ENCODE data around the gene MECP2. TPM values are rescaled to one million over a fixed set of nuclear protein-coding genes. Genes with fewer than 3 reads are reported as not detected.

The MECP2 gene
- total and polyA plus RNA-seq, 2 of the 13 experiments (the other 11 are each of a cell fraction or from before 2014, with no cell fraction given) = 7.9 to 18.1 TPM

DNA sequence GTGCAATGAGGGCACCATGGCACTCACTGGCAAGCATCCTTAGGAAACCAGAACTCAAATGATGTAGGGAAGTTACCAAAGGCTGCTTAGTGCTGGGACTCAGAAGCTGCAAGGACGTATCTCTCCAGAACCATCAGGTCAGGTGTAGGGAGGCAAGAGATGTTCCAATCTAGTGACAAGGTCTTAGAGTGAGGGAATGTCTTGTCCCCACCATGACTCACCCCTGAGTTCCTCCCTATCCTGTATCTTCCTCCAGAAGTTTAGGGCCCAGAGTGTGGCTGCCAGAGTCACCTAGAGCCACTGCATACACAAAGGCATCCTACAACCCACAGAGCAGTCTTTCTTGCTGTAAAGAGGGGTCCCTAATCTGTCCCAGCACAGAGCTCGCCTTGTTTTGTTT lies 63.7 kb downstream of the MECP2 start:
- WGBS (ENCODE audit: low lambda C conversion rate) = 100% methylated on average over 2 of the region's 2 CpGs
- no peak overlapping the region for H3K27ac ChIP-seq (ENCODE audit: extremely low read length, insufficient read depth, low read length)
- no peak overlapping the region for H3K4me2 ChIP-seq (ENCODE audit: low read depth, low read length)
- intact Hi-C loops (cut with micrococcal nuclease; ENCODE audit: unreplicated experiment) (no loop called here), in situ Hi-C loops (cut with HindIII; ENCODE audit: extremely low pct_ligation_motif_present, low pct_unique_long_range_greater_than_20kb) (no loop called here)
- H3K4me3 ChIP-seq (replicated peaks in 1 of 3; ENCODE audit: insufficient read depth in 1 of 3, low read depth in 2 of 3, low read length in 3 of 3) = no peak overlapping the region
- peaks cover 2 to 18% of the 10 kb centered on the region in 2 experiments; a peak in 4 of 5 replicates for H3K36me3 ChIP-seq (replicated peaks in 1 of 2; ENCODE audit: control insufficient read depth in 1 of 2, insufficient read depth in 2 of 2, low read length in 2 of 2)
- BruUV-seq (replicated peaks) = no TSS peak
- no peaks in the 10 kb centered on the region for H3K27me3 ChIP-seq (ENCODE audit: control insufficient read depth in 1 of 2, insufficient read depth in 2 of 2, low read length in 2 of 2)
- H3K9ac ChIP-seq (ENCODE audit: insufficient read depth, low read depth, low read length) = no peak overlapping the region
- ATAC-seq (no peak), FAIRE-seq (no peak), DNase-seq (ENCODE audit: low spot score) (no peak)
- peaks cover 10% of the 10 kb centered on the region for H3K79me2 ChIP-seq (ENCODE audit: insufficient read depth, low read length)
- no peak overlapping the region for H2AFZ ChIP-seq (ENCODE audit: low read length)
- ChIA-PET CTCF (ENCODE audit: low intra/inter-chr PET ratio, low total read pairs) (no interaction called here), POLR2A (no interaction called here)
- no peak for TF ChIP-seq ZNF776 (CRISPR knock-in tag; IDR thresholded peaks at IDR 0.05)
- H3K4me1 ChIP-seq (ENCODE audit: insufficient read depth, low read length) = peaks cover 18% of the 10 kb centered on the region
- no peaks in the 10 kb centered on the region for H4K20me1 ChIP-seq (ENCODE audit: insufficient read depth, low read length)
- H3K9me3 ChIP-seq (ENCODE audit: low read length) = no peaks in the 10 kb centered on the region

DNA sequence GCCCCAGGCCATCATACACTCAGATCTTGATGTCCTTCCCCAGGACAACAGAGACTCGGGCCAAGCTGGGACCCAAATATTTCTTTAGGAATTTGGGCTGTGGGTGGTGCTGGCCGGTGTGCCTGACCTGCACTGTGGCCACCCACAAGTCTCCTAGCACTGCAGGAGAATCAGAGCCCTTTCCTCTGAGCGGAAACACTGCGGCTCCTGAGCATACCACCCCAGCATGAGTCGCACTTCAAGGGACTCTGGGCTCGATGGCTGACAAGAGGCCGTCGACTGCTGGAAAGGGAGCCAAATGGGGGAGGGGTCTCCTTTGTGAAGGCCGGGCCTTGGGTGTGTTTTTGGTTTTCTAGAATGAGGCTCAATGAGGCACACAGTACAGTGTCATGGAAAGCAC lies 64.9 kb downstream of the MECP2 start:
- no peaks in the 10 kb centered on the region for H3K9me3 ChIP-seq (ENCODE audit: low read length)
- no peak for TF ChIP-seq PRPF4 (IDR thresholded peaks at IDR 0.05; ENCODE audit: low read depth, low read length, poor library complexity, severe bottlenecking)
- WGBS (ENCODE audit: low lambda C conversion rate) = 100% methylated on average over 1 of the region's 9 CpGs
- H3K4me3 ChIP-seq (replicated peaks in 1 of 3; ENCODE audit: insufficient read depth in 1 of 3, low read depth in 2 of 3, low read length in 3 of 3) = no peak overlapping the region
- intact Hi-C loops (cut with micrococcal nuclease; ENCODE audit: unreplicated experiment) (no loop called here), in situ Hi-C loops (cut with HindIII; ENCODE audit: extremely low pct_ligation_motif_present, low pct_unique_long_range_greater_than_20kb) (no loop called here)
- peaks cover 9% of the 10 kb centered on the region for H3K79me2 ChIP-seq (ENCODE audit: insufficient read depth, low read length)
- FAIRE-seq = no peak
- ChIA-PET CTCF (ENCODE audit: low intra/inter-chr PET ratio, low total read pairs) (no interaction called here), POLR2A (no interaction called here)
- H3K4me1 ChIP-seq (ENCODE audit: insufficient read depth, low read length) = peaks cover 10% of the 10 kb centered on the region
- ATAC-seq = no peak
- H3K36me3 ChIP-seq (replicated peaks in 1 of 2; ENCODE audit: control insufficient read depth in 1 of 2, insufficient read depth in 2 of 2, low read length in 2 of 2) = peaks cover 4 to 18% of the 10 kb centered on the region in 2 experiments; a peak in 4 of 5 replicates
- no peak overlapping the region for H3K4me2 ChIP-seq (ENCODE audit: low read depth, low read length)
- BruUV-seq (replicated peaks) = no TSS peak
- no peaks in the 10 kb centered on the region for H4K20me1 ChIP-seq (ENCODE audit: insufficient read depth, low read length)
- H3K9ac ChIP-seq (ENCODE audit: insufficient read depth, low read depth, low read length) = no peak overlapping the region
- H3K27me3 ChIP-seq (ENCODE audit: control insufficient read depth in 1 of 2, insufficient read depth in 2 of 2, low read length in 2 of 2) = no peaks in the 10 kb centered on the region
- H3K27ac ChIP-seq (ENCODE audit: extremely low read length, insufficient read depth, low read length) = no peak overlapping the region
- no peak for DNase-seq (ENCODE audit: low spot score)
- H2AFZ ChIP-seq (ENCODE audit: low read length) = no peak overlapping the region

DNA sequence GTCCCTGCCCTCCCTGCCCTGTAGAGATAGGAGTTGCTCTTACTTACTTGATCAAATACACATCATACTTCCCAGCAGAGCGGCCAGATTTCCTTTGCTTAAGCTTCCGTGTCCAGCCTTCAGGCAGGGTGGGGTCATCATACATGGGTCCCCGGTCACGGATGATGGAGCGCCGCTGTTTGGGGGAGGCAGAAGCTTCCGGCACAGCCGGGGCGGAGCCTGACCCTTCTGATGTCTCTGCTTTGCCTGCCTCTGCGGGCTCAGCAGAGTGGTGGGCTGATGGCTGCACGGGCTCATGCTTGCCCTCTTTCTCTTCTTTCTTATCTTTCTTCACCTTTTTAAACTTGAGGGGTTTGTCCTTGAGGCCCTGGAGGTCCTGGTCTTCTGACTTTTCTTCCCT lies 65.4 kb downstream of the MECP2 start:
- Histone ChIP-seq H3K4me2 (ENCODE audit: low read depth, low read length) (no peak overlapping the region), H3K27ac (ENCODE audit: extremely low read length, insufficient read depth, low read length) (no peak overlapping the region), H3K9ac (ENCODE audit: insufficient read depth, low read depth, low read length) (no peak overlapping the region), H3K27me3 (ENCODE audit: control insufficient read depth in 1 of 2, insufficient read depth in 2 of 2, low read length in 2 of 2) (no peaks in the 10 kb centered on the region), H3K4me1 (ENCODE audit: insufficient read depth, low read length) (peaks cover 5% of the 10 kb centered on the region; the same call in 1 of the 2 replicates), H3K36me3 (replicated peaks in 1 of 2; ENCODE audit: control insufficient read depth in 1 of 2, insufficient read depth in 2 of 2, low read length in 2 of 2) (peaks cover 4 to 18% of the 10 kb centered on the region in 2 experiments; a peak in 4 of 5 replicates), H2AFZ (ENCODE audit: low read length) (no peak overlapping the region), H3K79me2 (ENCODE audit: insufficient read depth, low read length) (peaks cover 8% of the 10 kb centered on the region), H4K20me1 (ENCODE audit: insufficient read depth, low read length) (no peaks in the 10 kb centered on the region), H3K4me3 (replicated peaks in 1 of 3; ENCODE audit: insufficient read depth in 1 of 3, low read depth in 2 of 3, low read length in 3 of 3) (no peak overlapping the region), H3K9me3 (ENCODE audit: low read length) (no peaks in the 10 kb centered on the region)
- BruUV-seq (replicated peaks) = no TSS peak
- FAIRE-seq (no peak), DNase-seq (ENCODE audit: low spot score) (no peak), ATAC-seq (no peak)
- in situ Hi-C loops (cut with HindIII; ENCODE audit: extremely low pct_ligation_motif_present, low pct_unique_long_range_greater_than_20kb) = no loop called here
- CTCF ChIA-PET (ENCODE audit: low intra/inter-chr PET ratio, low total read pairs) = no interaction called here
- 100% methylated on average over 1 of the region's 11 CpGs for WGBS (ENCODE audit: low lambda C conversion rate)
- POLR2A ChIA-PET = no interaction called here
- intact Hi-C loops (cut with micrococcal nuclease; ENCODE audit: unreplicated experiment) = no loop called here
- TF ChIP-seq, protein P1, sequence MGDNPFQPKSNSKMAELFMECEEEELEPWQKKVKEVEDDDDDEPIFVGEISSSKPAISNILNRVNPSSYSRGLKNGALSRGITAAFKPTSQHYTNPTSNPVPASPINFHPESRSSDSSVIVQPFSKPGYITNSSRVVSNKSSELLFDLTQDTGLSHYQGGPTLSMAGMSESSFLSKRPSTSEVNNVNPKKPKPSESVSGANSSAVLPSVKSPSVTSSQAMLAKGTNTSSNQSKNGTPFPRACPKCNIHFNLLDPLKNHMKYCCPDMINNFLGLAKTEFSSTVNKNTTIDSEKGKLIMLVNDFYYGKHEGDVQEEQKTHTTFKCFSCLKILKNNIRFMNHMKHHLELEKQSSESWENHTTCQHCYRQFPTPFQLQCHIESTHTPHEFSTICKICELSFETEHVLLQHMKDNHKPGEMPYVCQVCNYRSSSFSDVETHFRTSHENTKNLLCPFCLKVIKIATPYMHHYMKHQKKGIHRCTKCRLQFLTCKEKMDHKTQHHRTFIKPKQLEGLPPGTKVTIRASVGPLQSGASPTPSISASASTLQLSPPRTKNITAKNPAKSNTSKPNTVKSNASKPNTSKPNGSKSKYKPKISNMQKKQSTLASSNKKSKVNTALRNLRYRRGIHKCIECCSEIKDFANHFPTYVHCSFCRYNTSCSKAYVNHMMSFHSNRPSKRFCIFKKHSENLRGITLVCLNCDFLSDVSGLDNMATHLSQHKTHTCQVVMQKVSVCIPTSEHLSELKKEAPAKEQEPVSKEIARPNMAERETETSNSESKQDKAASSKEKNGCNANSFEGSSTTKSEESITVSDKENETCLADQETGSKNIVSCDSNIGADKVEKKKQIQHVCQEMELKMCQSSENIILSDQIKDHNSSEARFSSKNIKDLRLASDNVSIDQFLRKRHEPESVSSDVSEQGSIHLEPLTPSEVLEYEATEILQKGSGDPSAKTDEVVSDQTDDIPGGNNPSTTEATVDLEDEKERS (CRISPR knock-in tag; IDR thresholded peaks at IDR 0.05) = no peak
- TF ChIP-seq ERF (CRISPR knock-in tag; IDR thresholded peaks at IDR 0.05) (no peak), CCAR2 (optimal IDR thresholded peaks at IDR 0.05; ENCODE audit: low read depth, low read length) (no peak), ARID2 (CRISPR knock-in tag; IDR thresholded peaks at IDR 0.05; ENCODE audit: borderline replicate concordance) (no peak), RXRB (CRISPR knock-in tag; IDR thresholded peaks at IDR 0.05; ENCODE audit: borderline replicate concordance) (no peak), SIN3B (IDR thresholded peaks at IDR 0.05; ENCODE audit: low read length) (no peak)
- TF ChIP-seq, protein P2, sequence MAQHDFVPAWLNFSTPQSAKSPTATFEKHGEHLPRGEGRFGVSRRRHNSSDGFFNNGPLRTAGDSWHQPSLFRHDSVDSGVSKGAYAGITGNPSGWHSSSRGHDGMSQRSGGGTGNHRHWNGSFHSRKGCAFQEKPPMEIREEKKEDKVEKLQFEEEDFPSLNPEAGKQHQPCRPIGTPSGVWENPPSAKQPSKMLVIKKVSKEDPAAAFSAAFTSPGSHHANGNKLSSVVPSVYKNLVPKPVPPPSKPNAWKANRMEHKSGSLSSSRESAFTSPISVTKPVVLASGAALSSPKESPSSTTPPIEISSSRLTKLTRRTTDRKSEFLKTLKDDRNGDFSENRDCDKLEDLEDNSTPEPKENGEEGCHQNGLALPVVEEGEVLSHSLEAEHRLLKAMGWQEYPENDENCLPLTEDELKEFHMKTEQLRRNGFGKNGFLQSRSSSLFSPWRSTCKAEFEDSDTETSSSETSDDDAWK (CRISPR knock-in tag; IDR thresholded peaks at IDR 0.05) = no peak
